ENCODE data around the gene XAB2.

Gene XAB2

DNA sequence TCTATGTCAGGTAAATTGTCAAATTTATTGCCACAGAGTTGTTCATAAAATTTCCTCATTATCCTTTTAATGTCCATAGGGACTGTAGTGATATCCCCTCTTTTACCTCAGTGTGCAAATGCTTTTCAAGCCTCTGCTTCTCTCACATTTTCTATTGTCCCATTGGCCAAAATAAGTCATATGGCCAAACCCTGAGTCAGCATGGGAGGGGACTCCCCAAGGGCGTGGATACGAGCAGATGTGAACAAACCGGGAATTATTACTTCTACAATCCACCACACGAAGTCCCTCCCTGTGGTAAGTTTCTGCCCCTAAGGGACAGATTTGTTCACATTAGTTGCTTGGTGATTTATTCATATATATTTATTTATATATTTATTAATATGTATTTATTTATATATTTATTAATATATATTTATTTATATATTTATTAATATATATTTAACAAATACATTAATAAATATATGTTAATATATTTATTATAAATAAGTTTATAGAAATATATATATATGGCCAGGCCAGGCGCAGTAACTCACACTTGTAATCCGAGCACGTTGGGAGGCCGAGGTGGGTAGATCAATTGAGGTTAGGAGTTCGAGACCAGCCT, 53.8 kb downstream of the XAB2 start:
- no peak for DNase-seq

DNA sequence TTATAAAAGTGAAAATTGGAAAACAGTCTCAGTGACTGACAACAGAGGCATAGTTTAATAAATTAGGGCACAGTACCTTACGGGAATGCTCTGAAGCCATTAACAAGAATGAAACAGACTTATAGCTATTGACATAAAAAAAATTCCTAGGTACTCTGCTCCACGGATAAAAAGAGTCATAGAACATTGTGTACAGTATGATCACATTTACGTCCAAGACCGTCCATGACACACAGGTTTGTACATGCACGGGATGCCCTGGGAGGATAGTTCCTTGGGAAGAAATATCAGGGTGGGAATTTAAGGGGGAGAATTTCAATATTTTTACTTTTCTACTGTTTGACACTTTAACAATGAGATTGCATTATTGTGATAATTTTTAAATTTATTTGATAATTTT, 58.6 kb downstream of the XAB2 start:
- no peak for DNase-seq

Measured in activated effector memory CD4-positive, alpha-beta T cell treated with anti-CD3 and anti-CD28 coated beads, Interleukin-2, amount 50 U/mL, for 16 hours (primary cell).